CD4-positive, alpha-beta T cell (primary cell): ENCODE results near the gene ALDH9A1. TPM values are rescaled to one million over a fixed set of nuclear protein-coding genes. Genes with fewer than 3 reads are reported as not detected.

Experiments
- ATAC-seq: fragments of 200-7000 bp; cut with Tn5 transposase; one replicate; pipeline ENCODE4 v1.10.0; 2022; ENCODE audit warnings: mild to moderate bottlenecking; ENCODE audit not compliant: poor library complexity
- CTCF ChIA-PET: fragments of 350-600 bp; sonication (Branson Sonifier 250); formaldehyde crosslinking; loops from one replicate; lab custom pipeline; 2021; ENCODE audit warnings: antibody characterized with exemption, inconsistent platforms; lab: Charles Lee
- POLR2A ChIA-PET: fragments of 350-600 bp; sonication (Branson Sonifier 250); formaldehyde crosslinking; loops from one replicate; lab custom pipeline; 2021; ENCODE audit warnings: antibody characterized with exemption, inconsistent platforms; lab: Charles Lee
- DNase-seq, 14 experiments: peaks; one replicate each; pipeline ENCODE4 v3.0.0-alpha.2; 2013 to 2020; ENCODE audit warnings: mixed read lengths in 2 of 14
- H3K27ac ChIP-seq, 2 donors: one replicate each; pipeline versions ENCODE4 v1.5.1 to v1.7.0; 2013; ENCODE audit warnings: low read length in 2 of 2, low read depth in 1 of 2, mild to moderate bottlenecking in 1 of 2
- H3K27me3 ChIP-seq, 2 experiments: 1 replicate in 1 of 2; 2 replicates in 1 of 2; pipeline versions ENCODE4 v1.6.1 to v1.7.0; 2013; ENCODE audit warnings: low read length in 2 of 2, control low read depth in 1 of 2, mild to moderate bottlenecking in 1 of 2, moderate library complexity in 1 of 2; ENCODE audit not compliant: insufficient read depth in 2 of 2, control insufficient read depth in 1 of 2
- H3K36me3 ChIP-seq: one replicate; pipeline ENCODE4 v1.6.1; 2013; ENCODE audit warnings: low read length, control low read depth; ENCODE audit not compliant: insufficient read depth
- H3K4me1 ChIP-seq: one replicate; pipeline ENCODE4 v1.6.1; 2013; ENCODE audit warnings: low read length, control low read depth; ENCODE audit not compliant: insufficient read depth
- H3K4me3 ChIP-seq: one replicate; pipeline ENCODE4 v1.5.1; 2013; ENCODE audit warnings: mild to moderate bottlenecking, low read length, moderate library complexity
- H3K9me3 ChIP-seq, 2 experiments: 1 replicate in 1 of 2; 2 replicates in 1 of 2; pipeline versions ENCODE4 v1.6.1 to v1.7.0; 2013; ENCODE audit warnings: low read length in 2 of 2, mild to moderate bottlenecking in 2 of 2, control low read depth in 1 of 2, moderate library complexity in 1 of 2; ENCODE audit not compliant: control insufficient read depth in 1 of 2, insufficient read depth in 1 of 2
- H3K27ac Mint-ChIP-seq: one replicate; pipeline ENCODE4 v1.8.0; 2020; ENCODE audit warnings: mixed read lengths
- H3K27me3 Mint-ChIP-seq: one replicate; pipeline ENCODE4 v1.8.0; 2021; ENCODE audit warnings: mixed read lengths
- H3K36me3 Mint-ChIP-seq: one replicate; pipeline ENCODE4 v1.8.0; 2021; ENCODE audit warnings: low read depth, mixed read lengths
- H3K4me1 Mint-ChIP-seq: one replicate; pipeline ENCODE4 v1.8.0; 2021; ENCODE audit warnings: low read depth, mixed read lengths
- H3K4me3 Mint-ChIP-seq: one replicate; pipeline ENCODE4 v1.8.0; 2020; ENCODE audit warnings: mild to moderate bottlenecking, mixed read lengths
- H3K9me3 Mint-ChIP-seq: one replicate; pipeline ENCODE4 v1.8.0; 2020; ENCODE audit warnings: mixed read lengths
- CTCF ChIP-seq: fragments of 200-600 bp; IDR thresholded peaks from one replicate; pipeline ENCODE4 v1.8.0; 2022; ENCODE audit warnings: antibody characterized with exemption, mild to moderate bottlenecking
- intact Hi-C, 2 experiments: fragments of 100-400 bp; cut with DNase I in 1 of 2; cut with micrococcal nuclease in 1 of 2; formaldehyde crosslinking; loops; one replicate each; pipeline versions ENCODE4 v1.15.1 to v1.9.0; 2023 to 2025; cut with DNase I, micrococcal nuclease
- total RNA-seq, 174 experiments: library from RNA in 2 of 174; stranded (reverse) in 2 of 174; gene quantifications; one replicate each; pipeline ENCODE4 v1.2.3 and lab custom pipeline; 2021 to 2026

Gene ALDH9A1
- total RNA-seq, 2 experiments from 2014 or later, result 33.9 to 35.5 TPM

- Histone ChIP-seq H3K4me3 (peak overlapping the region; percentile 80), H3K9me3 (no peaks in the 10 kb centered on the region), H3K36me3 (peaks cover 8% of the 10 kb centered on the region), H3K4me1 (peaks cover 29% of the 10 kb centered on the region), H3K27ac (no peak overlapping the region), H3K27me3 (no peaks in the 10 kb centered on the region)
- intact Hi-C loops, result no loop called here
- POLR2A ChIA-PET, result interaction anchor here (0.9 to 2.9 kb wide), 2 partner anchors 66 to 137 kb away, joined by 5 to 28 read pairs; partner anchors contain the start of genes ALDH9A1 and TMCO1
- no peak overlapping the region for H3K4me3 Mint-ChIP-seq
- ATAC-seq (no peak), DNase-seq (no peak)
- H3K4me1 Mint-ChIP-seq, result peaks cover 19% of the 10 kb centered on the region
- H3K27ac Mint-ChIP-seq, result no peak overlapping the region
- H3K36me3 Mint-ChIP-seq, result peaks cover 7% of the 10 kb centered on the region
- H3K9me3 Mint-ChIP-seq, result no peaks in the 10 kb centered on the region
- H3K27me3 Mint-ChIP-seq, result no peaks in the 10 kb centered on the region
- CTCF ChIA-PET, result interaction anchor here (1.2 kb wide), 1 partner anchor 63 kb away, joined by 4 read pairs; no protein-coding TSS in a partner anchor
- TF ChIP-seq CTCF, result no peak
Observed at GRCh38 chr1:165632152-165632469, 66.3 kb downstream of the ALDH9A1 start.

- peak in 12 of 14 experiments; percentile 3 to 68 (median 30) for DNase-seq
- Mint-ChIP-seq H3K4me1 (peaks cover 14% of the 10 kb centered on the region), H3K4me3 (no peak overlapping the region), H3K36me3 (peaks cover 1% of the 10 kb centered on the region), H3K9me3 (no peaks in the 10 kb centered on the region), H3K27ac (no peak overlapping the region), H3K27me3 (no peaks in the 10 kb centered on the region)
- Histone ChIP-seq H3K4me3 (peak overlapping the region; percentile 80), H3K27me3 (no peaks in the 10 kb centered on the region), H3K4me1 (peaks cover 29% of the 10 kb centered on the region), H3K36me3 (peaks cover 5% of the 10 kb centered on the region), H3K9me3 (no peaks in the 10 kb centered on the region), H3K27ac (peak overlapping the region; percentile 32 to 55)
- no peak for ATAC-seq
- ChIA-PET CTCF (interaction anchor here (1.2 to 1.9 kb wide), 2 partner anchors 63 to 66 kb away, joined by 4 to 8 read pairs; partner anchors contain the start of gene ALDH9A1), POLR2A (interaction anchor here (0.9 to 2.9 kb wide), 10 partner anchors 14 to 1207 kb away, joined by 3 to 28 read pairs (median 5); partner anchors contain the start of genes ALDH9A1, POGK and TMCO1)
- no peak for TF ChIP-seq CTCF
- intact Hi-C loops, result loop anchor here (1.0 to 2.0 kb wide), 2 partner anchors 67 to 137 kb away; partner anchors contain the start of genes ALDH9A1 (in 2 of the 2) and TMCO1 (in 2 of the 2)
Observed at GRCh38 chr1:165631342-165632151, 66.8 kb downstream of the ALDH9A1 start.

DNA sequence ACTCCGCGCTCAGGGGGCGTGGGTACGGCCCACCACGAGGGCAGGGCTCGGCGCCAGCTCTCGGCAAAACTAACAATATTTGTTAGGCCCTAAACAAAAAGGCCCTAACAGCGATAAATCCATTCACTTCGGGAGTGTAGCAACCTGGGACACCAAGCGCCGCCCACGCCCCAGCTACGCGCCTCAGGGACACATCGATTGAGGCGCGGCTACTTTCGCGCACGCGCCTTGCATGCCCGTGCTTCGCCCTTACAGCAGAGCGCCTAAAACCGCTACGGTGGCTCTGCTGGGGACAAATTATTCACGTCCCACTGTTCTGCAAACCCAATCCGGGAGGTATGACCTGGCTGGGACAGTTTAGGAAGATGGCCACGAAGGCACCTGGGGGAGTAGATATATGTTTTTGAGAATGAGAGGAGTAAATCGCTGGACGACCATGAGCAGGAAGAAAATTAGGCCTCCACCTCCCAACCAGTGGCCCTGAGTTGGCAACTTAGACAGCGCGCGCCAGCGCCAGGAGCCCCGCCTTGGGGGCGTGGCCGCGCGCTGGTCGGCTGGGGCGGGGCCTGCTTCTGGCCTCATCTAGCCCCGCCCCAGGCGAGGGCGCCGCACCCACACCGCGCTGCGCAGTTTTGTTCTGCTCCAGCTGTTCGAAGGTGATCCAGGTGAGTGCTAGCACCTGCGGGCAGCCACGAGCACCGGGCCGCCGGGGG, 67.6 kb downstream of the ALDH9A1 start, which contains the start of gene MGST3:
MGST3 (plus strand) TSS at position 606 of the 713 bp plus-strand sequence. CDS start 18,614 bp downstream, outside the sequence.
- peaks cover under 1% of the 10 kb centered on the region for H3K36me3 ChIP-seq
- Mint-ChIP-seq H3K4me3 (no peak within 1 kb of the TSS), H3K27ac (no peak within 1 kb of the TSS), H3K27me3 (no peaks in the 10 kb centered on the region), H3K9me3 (no peaks in the 10 kb centered on the region), H3K4me1 (peaks cover 14% of the 10 kb centered on the region), H3K36me3 (no peaks in the 10 kb centered on the region)
- ChIA-PET CTCF (interaction anchor here (1.0 to 1.9 kb wide), 2 partner anchors 29 to 67 kb away, joined by 3 to 8 read pairs; partner anchors contain the start of gene ALDH9A1), POLR2A (interaction anchor here (0.6 to 2.9 kb wide), 13 partner anchors 15 to 1208 kb away, joined by 3 to 28 read pairs (median 4); partner anchors contain the start of genes ALDH9A1, POGK and TMCO1)
- peak; percentile 83 to 97 (median 90) for DNase-seq
- H3K4me1 ChIP-seq, result peaks cover 29% of the 10 kb centered on the region
- ATAC-seq, result peak; percentile 91
- peak within 1 kb of the TSS; percentile 55 to 92 for H3K27ac ChIP-seq
- TF ChIP-seq CTCF, result no peak
- intact Hi-C loops, result loop anchor here (1.0 to 2.0 kb wide), 2 partner anchors 68 to 138 kb away; partner anchors contain the start of genes ALDH9A1 (in 2 of the 2) and TMCO1 (in 2 of the 2)
- H3K9me3 ChIP-seq, result no peaks in the 10 kb centered on the region
- H3K4me3 ChIP-seq, result peak within 1 kb of the TSS; percentile 80
- no peaks in the 10 kb centered on the region for H3K27me3 ChIP-seq
